COLO829 (cell line): ENCODE results near the gene RAB4B.
"Not testable (repeated sequence)": the region's sequence is repeated elsewhere in the genome, so short reads cannot be mapped to it uniquely, and the experiment has no call there.

Source experiments
- DNase-seq: peaks from one replicate; pipeline ENCODE4 v3.0.0; 2012; ENCODE audit warnings: low spot score

RAB4B gene

GRCh38 chr19:40822704-40823553, 44.9 kb downstream of the RAB4B start:
- not testable (repeated sequence) for DNase-seq

GRCh38 chr19:40824916-40825315, 46.9 kb downstream of the RAB4B start:
- DNase-seq, result not testable (repeated sequence)

GRCh38 chr19:40825460-40826095, 47.5 kb downstream of the RAB4B start:
- DNase-seq, result not testable (repeated sequence)

GRCh38 chr19:40826312-40826698, 48.3 kb downstream of the RAB4B start:
- DNase-seq, result not testable (repeated sequence)

DNA sequence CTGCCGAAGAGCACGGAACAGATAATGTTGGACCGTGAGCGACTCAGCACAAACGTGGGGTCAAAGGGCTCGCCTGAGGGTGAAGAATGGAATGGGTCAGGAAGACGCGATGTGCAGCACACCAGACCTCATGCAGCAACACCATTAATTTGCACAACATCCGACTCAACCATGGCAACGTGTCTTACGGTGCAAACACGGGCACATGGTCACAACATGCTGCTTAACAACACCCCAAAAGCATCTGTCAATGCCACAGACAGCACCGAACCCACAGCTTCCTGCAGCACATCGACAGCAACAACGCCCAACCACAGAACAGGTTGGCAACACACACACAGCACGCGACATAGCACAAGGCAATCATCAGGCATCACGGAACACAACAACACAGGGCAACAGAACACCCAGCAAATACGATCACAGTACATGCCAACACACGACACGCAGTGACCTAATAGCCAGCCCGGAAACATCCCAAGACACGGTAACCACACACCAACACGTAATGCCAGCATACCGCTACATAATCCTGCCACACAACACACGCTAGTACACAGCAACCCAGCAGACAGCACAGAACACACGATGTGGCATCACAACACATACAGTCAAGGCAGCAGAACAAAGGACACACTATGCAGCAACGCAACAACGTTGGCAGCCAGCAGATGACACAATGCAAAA, 48.8 kb downstream of the RAB4B start:
- DNase-seq, result not testable (repeated sequence)

GRCh38 chr19:40827386-40828247, 49.6 kb downstream of the RAB4B start:
- DNase-seq, result no peak

DNA sequence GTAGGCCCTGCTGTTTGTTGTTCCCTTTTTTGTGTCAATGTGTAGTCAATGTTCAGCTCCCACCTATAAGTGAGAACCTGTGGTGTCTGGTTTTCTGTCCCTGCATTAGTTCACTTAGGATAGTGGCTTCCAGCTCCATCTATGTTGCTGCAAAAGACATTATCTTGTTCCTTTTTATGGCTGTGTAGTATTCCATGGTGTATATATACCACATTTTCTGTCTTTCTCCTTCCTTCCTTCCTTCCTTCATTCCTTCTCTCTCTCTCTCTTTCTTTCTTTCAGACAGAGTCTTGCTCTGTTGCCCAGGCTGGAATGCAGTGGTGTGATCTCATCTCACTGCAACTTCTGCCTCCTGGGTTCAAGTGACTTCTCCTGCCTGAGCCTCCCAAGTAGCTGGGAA, 51.2 kb downstream of the RAB4B start:
- no peak for DNase-seq

DNA sequence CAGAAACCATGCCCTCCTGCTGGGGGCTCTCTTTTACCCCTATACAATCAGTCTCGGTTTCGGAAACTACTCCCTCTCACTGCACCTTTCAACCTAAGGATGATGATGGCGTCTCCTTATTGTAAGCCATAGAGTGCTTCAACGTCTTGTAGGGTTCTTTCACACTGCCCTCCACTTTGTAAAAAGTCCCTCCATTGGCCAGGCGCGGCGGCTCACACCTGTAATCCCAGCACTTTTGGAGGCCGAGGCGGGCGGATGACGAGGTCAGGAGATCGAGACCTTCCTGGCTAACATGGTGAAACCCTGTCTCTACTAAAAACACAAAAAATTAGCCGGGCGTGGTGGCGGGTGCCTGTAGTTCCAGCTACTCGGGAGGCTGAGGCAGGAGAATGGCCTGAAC, 52.7 kb downstream of the RAB4B start:
- DNase-seq, result not testable (repeated sequence)

DNA sequence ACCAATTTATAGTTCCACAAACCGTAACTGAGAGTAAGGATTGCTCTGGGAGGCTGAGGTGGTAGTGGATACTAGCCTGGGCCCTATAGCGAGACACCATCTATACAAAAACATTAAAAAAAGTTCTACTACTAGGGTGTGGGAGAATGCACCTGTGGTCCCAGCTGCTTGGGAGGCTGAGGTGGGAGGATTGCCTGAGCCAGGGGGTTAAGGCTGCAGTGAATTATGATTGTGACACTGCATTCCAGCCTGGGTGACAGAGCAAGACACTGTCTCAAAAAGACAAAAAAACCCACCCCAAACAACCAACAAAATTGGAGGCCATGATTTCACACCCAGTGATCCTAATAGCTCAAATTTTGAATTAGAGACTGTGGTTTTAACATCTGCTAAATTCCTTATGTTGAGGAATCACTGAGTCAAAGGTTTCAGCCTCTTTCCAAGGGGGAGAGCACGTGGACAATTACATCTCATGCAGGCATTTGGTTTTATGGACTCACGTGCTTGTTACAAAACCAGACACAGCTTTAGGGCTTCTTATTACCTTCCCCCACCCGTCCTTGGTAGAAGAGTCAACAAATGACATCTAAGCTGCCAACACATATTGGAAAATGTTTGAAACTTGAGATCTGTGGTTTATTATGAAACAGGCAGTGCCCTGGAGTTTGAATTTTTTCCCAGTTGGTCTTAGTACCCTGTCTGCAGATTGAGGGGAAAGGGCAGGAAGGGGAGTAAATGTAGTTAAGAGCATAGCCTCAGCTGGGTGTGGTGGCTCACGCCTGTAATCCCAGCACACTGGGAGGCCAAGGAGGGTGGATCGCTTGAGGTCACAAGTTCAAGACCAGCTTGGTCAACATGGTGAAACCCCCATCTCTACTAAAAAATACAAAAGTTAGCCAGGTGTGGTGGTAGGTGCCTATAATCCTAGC, 53.7 kb downstream of the RAB4B start:
- peak; percentile 30 for DNase-seq

DNA sequence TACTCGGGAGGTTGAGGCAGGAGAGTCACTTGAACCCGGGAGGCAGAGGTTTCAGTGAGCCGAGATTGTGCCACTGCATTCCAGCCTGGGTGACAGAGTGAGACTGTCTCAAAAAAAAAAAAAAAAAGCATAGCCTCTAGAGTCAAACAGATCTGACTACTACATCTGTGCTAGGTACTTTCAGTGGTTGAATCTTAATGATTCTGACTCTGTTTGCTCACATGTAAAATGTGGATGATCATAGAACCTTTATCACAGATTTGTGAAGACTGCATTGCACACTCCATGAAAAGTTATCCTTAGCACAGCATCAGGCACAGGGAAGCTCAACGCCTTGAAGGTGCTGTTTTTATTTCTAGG, 54.4 kb downstream of the RAB4B start:
- not testable (repeated sequence) for DNase-seq

DNA sequence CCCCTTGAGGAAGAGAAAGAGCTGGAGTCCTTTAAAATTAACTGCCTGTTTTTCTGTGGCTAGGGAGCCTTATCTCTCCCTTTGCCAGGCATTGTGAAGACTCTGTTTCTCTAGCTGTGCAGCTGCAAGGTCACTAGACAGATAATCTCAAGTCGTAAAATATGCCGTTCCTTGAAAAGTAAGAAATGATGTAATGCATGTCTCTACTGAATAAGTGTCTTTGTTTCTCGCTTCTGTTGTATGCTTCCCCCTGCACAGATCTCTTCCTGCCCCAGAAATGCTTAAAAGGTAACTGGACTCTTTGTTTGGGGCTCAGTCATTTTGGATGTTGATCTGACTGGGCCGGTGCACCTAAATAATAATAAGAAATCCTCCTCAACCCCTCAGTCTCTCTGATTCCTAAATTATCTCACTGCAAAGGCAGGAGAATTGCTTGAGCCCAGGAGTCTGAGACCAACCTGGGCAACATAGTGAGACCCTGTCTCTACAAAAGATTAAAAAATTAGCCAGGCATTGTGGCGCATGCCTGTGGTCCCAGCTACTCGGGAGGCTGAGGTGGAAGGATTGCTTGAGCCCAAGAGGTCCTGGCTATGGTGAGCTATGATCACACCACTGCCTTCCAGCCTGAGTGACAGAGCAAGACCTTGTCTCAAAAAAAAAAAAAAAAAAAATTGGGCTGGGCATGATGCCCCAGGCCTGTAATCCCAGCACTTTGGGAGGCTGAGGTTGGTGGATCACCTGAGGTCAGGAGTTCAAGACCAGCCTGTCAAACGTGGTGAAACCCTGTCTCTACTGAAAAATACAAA, 55.9 kb downstream of the RAB4B start:
- DNase-seq, result not testable (repeated sequence)

GRCh38 chr19:40836754-40837429, 58.8 kb downstream of the RAB4B start:
- no peak for DNase-seq

DNA sequence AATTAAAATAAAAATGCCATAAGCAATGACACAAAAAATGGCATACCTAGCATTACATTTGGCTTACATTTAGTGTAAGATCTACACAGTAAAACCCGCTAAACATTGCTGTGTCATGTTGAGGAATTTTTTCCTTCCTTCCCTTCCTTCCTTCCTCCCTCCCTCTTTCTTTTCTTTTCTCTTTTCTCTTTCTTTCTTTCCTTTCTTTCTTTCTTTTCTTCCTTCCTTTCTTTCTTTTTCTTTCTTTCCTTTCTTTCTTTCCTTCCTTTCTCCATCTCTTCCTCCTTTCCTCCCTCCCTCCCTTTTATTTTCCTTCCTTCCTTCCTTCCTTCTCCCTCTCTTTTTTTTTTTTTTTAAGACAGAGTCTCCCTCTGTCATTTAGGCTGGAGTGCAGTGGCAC, 60.4 kb downstream of the RAB4B start:
- DNase-seq, result not testable (repeated sequence)

DNA sequence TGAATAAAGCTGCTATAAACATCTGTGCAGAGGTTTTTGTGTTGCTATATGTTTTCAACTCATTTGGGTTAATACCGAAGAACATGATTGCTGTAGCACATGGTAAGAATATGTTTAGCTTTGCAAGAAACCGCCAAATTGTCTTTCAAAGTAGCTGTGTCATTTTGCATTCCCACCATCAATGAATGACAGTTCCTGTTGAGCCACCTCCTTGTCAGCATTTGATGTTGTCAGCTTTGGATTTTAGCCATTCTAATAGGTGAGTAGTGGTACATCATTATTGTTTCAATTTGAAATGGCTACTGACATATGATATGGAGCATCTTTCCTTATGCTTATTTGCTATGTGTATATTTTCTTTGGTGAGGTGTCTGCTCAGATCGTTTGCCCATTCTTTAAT, 64.0 kb downstream of the RAB4B start:
- not testable (repeated sequence) for DNase-seq

- DNase-seq, result not testable (repeated sequence)
These were observed 65.1 kb downstream of the RAB4B start for GRCh38 chr19:40842997-40843652.

- DNase-seq, result not testable (repeated sequence)
These were observed 65.6 kb downstream of the RAB4B start for GRCh38 chr19:40843653-40844052.
